ENCODE data around the gene GART. TPM values are rescaled to one million over a fixed set of nuclear protein-coding genes. Genes with fewer than 3 reads are reported as not detected.
"Not testable (repeated sequence)": the region's sequence is repeated elsewhere in the genome, so short reads cannot be mapped to it uniquely, and the experiment has no call there.

GART gene
- total RNA-seq, 1 donor from 2014 or later: 67.2 TPM

- no peak for DNase-seq (ENCODE audit: low spot score)
Measured at GRCh38 chr21:33473344-33473743, 68.6 kb downstream of the GART start.

GRCh38 chr21:33470701-33471100 lies 71.2 kb downstream of the GART start:
- no peak for DNase-seq (ENCODE audit: low spot score)

- DNase-seq (ENCODE audit: low spot score): not testable (repeated sequence)
Measured at GRCh38 chr21:33469183-33469582, 72.7 kb downstream of the GART start.

GRCh38 chr21:33461538-33462250 lies 80.2 kb downstream of the GART start:
- DNase-seq (ENCODE audit: low spot score): no peak

GRCh38 chr21:33458861-33459260 lies 83.1 kb downstream of the GART start:
- no peak for DNase-seq (ENCODE audit: low spot score)

GRCh38 chr21:33455686-33456446 lies 86.1 kb downstream of the GART start:
- DNase-seq (ENCODE audit: low spot score): no peak

Other genes with a start within 250 kb of the GART start
- gene IFNAR1, start 217.1 kb downstream of the GART start, total RNA-seq (ENCODE audit: insufficient read depth, low replicate concordance): 33.5 TPM
- 85.2 TPM for gene IFNGR2, start 138.7 kb downstream of the GART start, total RNA-seq (ENCODE audit: insufficient read depth, low replicate concordance)
- 56.3 TPM for gene TMEM50B, start 62.1 kb downstream of the GART start, total RNA-seq (ENCODE audit: insufficient read depth, low replicate concordance)
- 1.9 TPM for gene DNAJC28, start 50.4 kb downstream of the GART start, total RNA-seq (ENCODE audit: insufficient read depth, low replicate concordance)
- gene SON, start 921 bp upstream of the GART start, total RNA-seq (ENCODE audit: insufficient read depth, low replicate concordance): 134 TPM
- 15.2 TPM for gene DONSON, start 46.6 kb upstream of the GART start, total RNA-seq (ENCODE audit: insufficient read depth, low replicate concordance)
- 58.3 TPM for gene CRYZL1, start 99.6 kb upstream of the GART start, total RNA-seq (ENCODE audit: insufficient read depth, low replicate concordance)
- gene ITSN1, start 100.4 kb upstream of the GART start, total RNA-seq (ENCODE audit: insufficient read depth, low replicate concordance): 235 TPM

Measured in umbilical cord (tissue), 2 donors.